ENCODE measurements around the gene MYL10.

DNA sequence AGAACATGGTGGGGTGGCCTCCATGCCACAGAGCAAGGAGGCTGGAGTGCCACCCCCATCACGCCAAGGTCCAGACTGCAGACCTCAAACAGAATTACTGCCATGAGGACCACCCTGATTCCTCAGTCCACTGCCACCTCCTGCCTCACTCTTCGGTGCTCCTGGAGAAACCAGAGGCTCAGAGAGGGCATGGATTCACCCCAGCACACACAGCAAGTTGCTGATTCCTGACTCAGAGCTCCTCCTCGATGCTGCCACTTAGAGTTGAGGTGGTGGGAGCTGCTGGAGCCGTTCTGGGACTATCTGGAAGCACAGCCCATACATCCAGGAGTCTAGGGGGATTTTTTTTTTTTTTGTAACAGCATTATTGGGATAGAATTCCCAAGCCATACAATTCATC lies 22.0 kb upstream of the MYL10 start:
- TF ChIP-seq YY1 (IDR thresholded peaks at IDR 0.05; ENCODE audit: insufficient read depth, insufficient read length) (no peak), ZNF274 (IDR thresholded peaks at IDR 0.05; ENCODE audit: low read depth, low read length) (no peak), SUZ12 (IDR thresholded peaks at IDR 0.05; ENCODE audit: extremely low read depth, insufficient read depth, insufficient read length) (no peak)

Data from NT2/D1 (cell line).